Activated naive CD4-positive, alpha-beta T cell treated with anti-CD3 and anti-CD28 coated beads, Interleukin-2, amount 50 U/mL, for 24 hours (primary cell): ENCODE results near the gene SGIP1.
A peak's percentile ranks its signal among the peaks of the same experiment; 100 is the strongest.

Experiments
- H3K27ac Mint-ChIP-seq: one replicate; pipeline ENCODE4 v1.8.0; 2021; ENCODE audit warnings: mild to moderate bottlenecking, mixed read lengths
- H3K27me3 Mint-ChIP-seq: one replicate; pipeline ENCODE4 v1.8.0; 2021; ENCODE audit warnings: mixed read lengths
- H3K36me3 Mint-ChIP-seq: one replicate; pipeline ENCODE4 v1.8.0; 2021; ENCODE audit warnings: mixed read lengths
- H3K4me1 Mint-ChIP-seq: one replicate; pipeline ENCODE4 v1.8.0; 2021; ENCODE audit warnings: mixed read lengths
- H3K4me3 Mint-ChIP-seq: one replicate; pipeline ENCODE4 v1.8.0; 2021; ENCODE audit warnings: mild to moderate bottlenecking, mixed read lengths
- H3K9me3 Mint-ChIP-seq: one replicate; pipeline ENCODE4 v1.8.0; 2021; ENCODE audit warnings: mixed read lengths

SGIP1 gene

DNA sequence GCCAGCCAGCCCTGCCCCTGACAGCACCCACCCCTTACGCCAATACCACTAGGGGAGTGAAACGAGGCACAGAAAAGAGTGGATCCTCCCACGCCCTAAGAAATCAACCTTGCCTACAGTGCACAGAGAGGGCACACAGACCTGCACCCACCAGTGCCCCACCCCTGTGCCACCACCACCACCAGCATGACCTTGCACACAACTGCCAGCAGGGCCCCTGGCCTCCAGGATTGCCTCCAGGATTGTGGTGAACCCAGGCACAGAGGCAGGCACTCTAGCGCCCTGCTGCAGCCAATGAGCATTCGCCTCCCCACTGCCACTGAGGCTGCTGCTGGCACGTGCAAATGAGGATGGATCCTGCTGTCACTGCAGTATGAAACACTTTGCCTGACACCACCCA, 23.5 kb upstream of the SGIP1 start:
- peaks cover 7% of the 10 kb centered on the region for H3K27me3 Mint-ChIP-seq
- no peak overlapping the region for H3K27ac Mint-ChIP-seq
- H3K9me3 Mint-ChIP-seq = no peaks in the 10 kb centered on the region
- H3K4me3 Mint-ChIP-seq = no peak overlapping the region
- no peaks in the 10 kb centered on the region for H3K36me3 Mint-ChIP-seq
- H3K4me1 Mint-ChIP-seq = no peaks in the 10 kb centered on the region

DNA sequence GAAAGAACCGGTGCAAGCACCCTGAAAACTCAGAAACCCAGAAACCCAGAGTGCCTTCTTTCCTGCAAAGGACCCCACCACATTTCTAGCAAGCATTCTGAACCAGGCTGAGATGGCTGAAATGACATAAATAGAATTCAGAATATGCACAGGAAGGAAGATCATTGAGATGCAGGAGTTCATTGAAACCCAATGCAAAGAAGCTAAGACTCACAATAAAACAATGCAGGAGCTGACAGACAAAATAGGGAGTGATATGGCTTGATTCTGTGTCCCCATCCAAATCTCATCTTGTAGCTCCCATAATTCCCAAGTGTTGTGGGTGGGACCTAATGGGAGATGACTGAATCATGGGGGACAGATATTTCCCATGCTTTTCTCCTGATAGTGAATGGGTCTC, 22.8 kb upstream of the SGIP1 start:
- Mint-ChIP-seq H3K27ac (no peak overlapping the region), H3K36me3 (no peaks in the 10 kb centered on the region), H3K4me3 (no peak overlapping the region), H3K4me1 (no peaks in the 10 kb centered on the region), H3K27me3 (peaks cover 10% of the 10 kb centered on the region), H3K9me3 (no peaks in the 10 kb centered on the region)

DNA sequence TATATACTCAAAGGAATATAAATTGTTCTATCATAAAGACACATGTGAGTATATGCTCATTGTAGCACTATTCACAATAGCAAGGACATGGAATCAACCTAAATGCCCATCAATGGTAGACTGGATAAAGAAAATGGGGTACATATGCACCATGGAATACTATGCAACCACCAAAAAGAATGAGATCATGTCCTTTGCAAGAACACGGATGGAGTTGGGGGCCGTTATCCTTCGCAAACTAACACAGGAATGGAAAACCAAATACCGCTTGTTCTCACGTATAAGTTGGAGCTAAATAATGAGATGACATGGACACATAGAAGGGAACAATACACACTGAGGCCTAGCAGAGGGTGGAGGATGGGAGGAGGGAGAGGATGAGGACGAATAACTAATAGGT, 16.0 kb upstream of the SGIP1 start:
- no peak overlapping the region for H3K4me3 Mint-ChIP-seq
- H3K9me3 Mint-ChIP-seq = no peaks in the 10 kb centered on the region
- no peaks in the 10 kb centered on the region for H3K36me3 Mint-ChIP-seq
- H3K27me3 Mint-ChIP-seq = peaks cover 4% of the 10 kb centered on the region
- no peaks in the 10 kb centered on the region for H3K4me1 Mint-ChIP-seq
- no peak overlapping the region for H3K27ac Mint-ChIP-seq

DNA sequence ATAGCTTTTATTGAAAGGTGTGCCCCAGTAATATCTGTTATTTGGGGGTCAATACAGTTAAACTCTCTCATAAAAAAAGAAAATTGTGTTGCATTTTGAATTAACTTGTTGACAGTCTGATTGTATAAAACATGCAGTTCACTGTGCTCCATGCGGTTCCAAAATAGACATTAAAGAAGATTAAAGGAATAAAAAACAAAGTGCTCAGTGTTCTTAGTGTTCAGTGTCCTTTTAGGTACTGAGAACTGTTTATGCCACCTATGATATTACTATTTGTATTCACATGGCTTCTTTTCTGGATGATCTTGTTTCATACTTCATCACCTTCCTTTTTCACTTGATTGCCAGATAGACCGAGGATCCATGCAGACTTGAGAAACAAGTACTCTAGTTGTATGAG, 15.3 kb upstream of the SGIP1 start:
- Mint-ChIP-seq H3K4me1 (no peaks in the 10 kb centered on the region), H3K27ac (no peak overlapping the region), H3K27me3 (peaks cover 4% of the 10 kb centered on the region), H3K36me3 (no peaks in the 10 kb centered on the region), H3K9me3 (no peaks in the 10 kb centered on the region), H3K4me3 (no peak overlapping the region)

DNA sequence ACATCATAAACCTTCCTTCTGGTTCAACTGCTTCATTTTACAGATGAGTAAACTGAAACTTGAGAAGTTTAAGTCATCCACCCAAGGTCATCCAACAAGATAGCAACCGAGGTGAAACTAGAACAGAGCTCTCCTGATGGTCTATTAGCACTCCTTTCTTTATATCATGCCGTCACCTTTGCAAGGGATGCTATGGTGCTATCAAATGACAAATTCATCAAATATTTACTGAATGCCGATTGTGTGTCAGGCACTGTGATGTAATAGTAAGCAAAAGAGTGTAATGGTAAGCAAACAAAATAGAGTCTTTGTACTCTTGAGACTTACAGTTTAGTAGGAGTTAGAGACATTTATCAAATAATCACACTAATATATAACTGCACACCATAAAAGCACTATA, 14.0 kb upstream of the SGIP1 start:
- Mint-ChIP-seq H3K9me3 (no peaks in the 10 kb centered on the region), H3K36me3 (no peaks in the 10 kb centered on the region), H3K27me3 (peaks cover 4% of the 10 kb centered on the region), H3K4me1 (no peaks in the 10 kb centered on the region), H3K27ac (no peak overlapping the region), H3K4me3 (no peak overlapping the region)

DNA sequence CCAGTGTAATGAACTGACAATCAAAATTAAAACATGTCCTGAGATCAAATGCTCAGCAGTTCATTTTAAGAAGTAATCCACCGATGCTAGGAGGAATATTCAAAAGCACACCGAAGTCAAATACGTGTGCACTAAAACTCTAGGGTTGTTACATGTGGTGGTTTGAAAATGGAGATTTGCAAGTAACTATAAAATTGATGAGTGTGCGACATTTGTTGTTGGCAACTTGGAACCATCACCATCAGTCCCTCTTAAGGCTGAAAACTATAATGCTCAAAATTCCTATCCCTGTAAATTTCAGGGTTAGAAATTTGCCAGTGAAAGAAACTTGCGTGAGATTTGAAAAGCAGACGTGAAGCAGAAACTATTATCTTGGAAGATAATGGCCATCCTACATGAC, 13.3 kb upstream of the SGIP1 start:
- Mint-ChIP-seq H3K4me3 (no peak overlapping the region), H3K27me3 (peaks cover 4% of the 10 kb centered on the region), H3K36me3 (no peaks in the 10 kb centered on the region), H3K9me3 (no peaks in the 10 kb centered on the region), H3K4me1 (no peaks in the 10 kb centered on the region), H3K27ac (no peak overlapping the region)

DNA sequence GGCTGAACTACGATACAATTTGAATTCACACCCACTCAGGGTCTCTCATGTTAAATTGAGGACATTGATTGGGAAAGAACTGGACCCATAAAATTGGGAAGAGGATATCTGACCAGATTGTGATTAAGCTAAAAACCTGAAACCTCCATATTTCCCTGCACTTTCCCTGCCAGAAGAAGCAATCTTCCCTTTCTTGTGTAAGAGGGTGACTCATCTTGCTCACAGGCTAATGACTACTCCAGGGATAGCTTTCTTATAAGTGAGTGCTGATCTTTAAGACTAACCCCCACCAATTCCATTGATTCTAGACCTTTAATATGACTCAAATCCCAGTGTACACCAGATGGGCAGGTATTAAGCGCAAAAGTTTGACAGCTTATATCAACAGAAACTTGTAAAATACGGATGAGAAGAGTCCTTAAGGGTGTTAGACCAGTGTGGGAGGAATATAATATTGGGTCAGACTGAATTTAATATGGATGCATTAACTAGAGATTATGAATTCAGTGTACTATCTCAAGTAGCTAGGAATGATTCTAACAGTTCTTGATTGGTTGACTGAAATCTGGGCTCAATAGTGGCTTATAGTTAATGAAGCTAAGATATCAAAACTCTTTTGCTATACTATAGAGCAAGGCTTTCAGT, 12.1 kb upstream of the SGIP1 start:
- Mint-ChIP-seq H3K36me3 (no peaks in the 10 kb centered on the region), H3K4me3 (no peak overlapping the region), H3K4me1 (no peaks in the 10 kb centered on the region)

DNA sequence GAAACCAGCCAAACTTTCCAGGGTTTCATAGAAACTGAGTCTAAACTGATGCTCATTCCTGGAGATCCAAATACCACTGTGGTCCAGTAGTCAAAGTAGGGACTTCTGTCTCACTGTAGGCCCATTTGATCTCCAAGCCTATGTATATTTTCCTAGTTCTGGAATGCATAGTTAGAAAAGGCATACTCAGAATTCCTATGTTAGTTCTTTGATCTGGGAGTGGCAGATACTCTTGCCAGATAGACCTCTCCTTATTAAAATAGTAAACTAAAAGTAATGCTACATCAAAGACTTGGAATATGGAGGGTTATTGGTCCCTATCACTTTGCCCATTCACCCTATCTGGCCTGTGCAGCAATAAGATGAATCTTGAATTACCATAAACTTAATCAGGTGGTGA, 10.4 kb upstream of the SGIP1 start:
- H3K4me1 Mint-ChIP-seq = no peaks in the 10 kb centered on the region
- H3K36me3 Mint-ChIP-seq = no peaks in the 10 kb centered on the region
- H3K27ac Mint-ChIP-seq = no peak overlapping the region
- no peaks in the 10 kb centered on the region for H3K9me3 Mint-ChIP-seq
- peaks cover 1% of the 10 kb centered on the region for H3K27me3 Mint-ChIP-seq
- H3K4me3 Mint-ChIP-seq = no peak overlapping the region

More for the DNA sequence above, 12.1 kb upstream of the SGIP1 start:
- H3K27ac Mint-ChIP-seq = no peak overlapping the region
- peaks cover 1% of the 10 kb centered on the region for H3K27me3 Mint-ChIP-seq
- no peaks in the 10 kb centered on the region for H3K9me3 Mint-ChIP-seq

DNA sequence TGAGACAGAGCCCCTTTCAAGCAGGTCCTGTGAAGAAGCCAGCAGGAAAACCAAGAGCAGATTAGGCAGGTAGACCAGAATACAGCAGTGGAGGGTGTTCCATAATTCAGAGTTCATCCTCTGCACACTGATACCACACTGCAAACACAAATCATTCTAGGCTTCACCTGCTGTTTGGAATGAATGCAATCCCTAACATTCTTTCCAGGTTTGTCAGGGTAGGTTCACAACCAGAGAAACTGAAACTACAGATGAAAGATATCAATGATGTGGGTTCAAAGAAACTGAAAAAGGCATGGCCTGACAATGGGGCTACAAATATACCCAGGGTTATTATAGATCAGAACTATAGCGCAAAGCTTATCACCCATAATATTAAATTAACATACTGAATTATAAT, 8.9 kb upstream of the SGIP1 start:
- H3K27me3 Mint-ChIP-seq = peaks cover 9% of the 10 kb centered on the region
- H3K36me3 Mint-ChIP-seq = no peaks in the 10 kb centered on the region
- no peak overlapping the region for H3K4me3 Mint-ChIP-seq
- no peaks in the 10 kb centered on the region for H3K4me1 Mint-ChIP-seq
- H3K9me3 Mint-ChIP-seq = no peaks in the 10 kb centered on the region
- H3K27ac Mint-ChIP-seq = no peak overlapping the region

DNA sequence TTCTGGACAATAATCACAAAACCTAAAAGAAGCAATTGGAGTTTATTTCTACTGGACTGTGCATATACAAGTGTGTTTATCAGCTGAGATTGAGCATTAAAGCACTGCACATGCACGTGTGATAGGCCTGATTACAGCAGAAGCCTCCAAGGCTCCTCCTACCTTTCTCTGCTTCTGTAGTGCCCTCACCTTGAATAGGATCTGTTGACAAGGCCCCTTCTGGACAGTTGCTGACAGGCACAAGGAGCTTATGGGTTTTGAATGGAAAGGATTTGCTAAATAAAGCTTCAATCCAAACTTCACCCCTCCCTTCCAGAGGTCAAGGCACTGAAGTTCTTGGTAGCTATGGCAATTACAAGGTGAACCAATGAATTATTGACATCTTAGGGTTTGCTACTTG, 7.9 kb upstream of the SGIP1 start:
- H3K27me3 Mint-ChIP-seq = peaks cover 10% of the 10 kb centered on the region

DNA sequence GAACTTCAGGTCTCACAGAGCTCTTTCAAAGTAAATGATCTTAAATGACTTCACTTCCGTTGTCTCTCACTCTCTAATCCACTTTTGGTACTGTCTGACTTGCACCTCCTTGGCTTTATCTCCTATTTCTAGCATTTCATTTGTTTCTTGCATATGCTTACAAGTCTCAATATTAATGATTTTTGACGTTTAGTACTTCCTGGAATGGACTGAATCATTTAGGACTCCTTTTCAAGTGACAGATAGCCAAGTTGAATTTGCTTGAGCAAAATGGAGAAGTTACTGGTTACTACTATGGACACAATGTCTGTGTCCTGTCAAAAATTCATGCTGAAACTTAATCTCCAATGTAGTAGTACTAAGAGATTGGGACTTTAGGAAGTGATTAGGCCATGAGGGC, 7.0 kb upstream of the SGIP1 start:
- no peak overlapping the region for H3K4me3 Mint-ChIP-seq
- H3K4me1 Mint-ChIP-seq = no peaks in the 10 kb centered on the region
- no peaks in the 10 kb centered on the region for H3K36me3 Mint-ChIP-seq
- H3K27me3 Mint-ChIP-seq = peaks cover 16% of the 10 kb centered on the region
- H3K9me3 Mint-ChIP-seq = no peaks in the 10 kb centered on the region
- H3K27ac Mint-ChIP-seq = no peak overlapping the region

More for the DNA sequence above, 7.9 kb upstream of the SGIP1 start:
- no peaks in the 10 kb centered on the region for H3K4me1 Mint-ChIP-seq
- no peak overlapping the region for H3K4me3 Mint-ChIP-seq
- no peaks in the 10 kb centered on the region for H3K9me3 Mint-ChIP-seq
- no peaks in the 10 kb centered on the region for H3K36me3 Mint-ChIP-seq
- no peak overlapping the region for H3K27ac Mint-ChIP-seq

DNA sequence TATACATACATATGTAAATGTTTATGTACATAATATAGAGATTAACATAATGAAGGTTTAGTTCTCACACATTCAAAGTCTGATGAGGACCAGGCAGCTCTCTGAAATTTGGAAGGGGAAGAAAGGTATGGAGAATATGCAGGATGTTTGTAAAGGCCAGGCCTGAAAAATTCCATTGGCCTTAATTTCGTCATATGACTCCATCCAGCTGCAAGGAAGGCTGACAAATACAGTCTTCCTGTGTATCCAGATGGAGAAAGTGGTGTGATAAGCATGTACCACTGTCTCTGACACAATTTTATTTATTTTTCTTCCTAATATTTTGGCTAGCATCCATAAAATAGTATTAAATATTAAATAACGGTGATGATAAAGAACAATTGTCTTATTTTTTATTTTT, 6.3 kb upstream of the SGIP1 start:
- H3K4me1 Mint-ChIP-seq = peaks cover 4% of the 10 kb centered on the region
- peaks cover 21% of the 10 kb centered on the region for H3K27me3 Mint-ChIP-seq
- no peaks in the 10 kb centered on the region for H3K36me3 Mint-ChIP-seq
- no peak overlapping the region for H3K27ac Mint-ChIP-seq
- H3K4me3 Mint-ChIP-seq = no peak overlapping the region
- no peaks in the 10 kb centered on the region for H3K9me3 Mint-ChIP-seq

DNA sequence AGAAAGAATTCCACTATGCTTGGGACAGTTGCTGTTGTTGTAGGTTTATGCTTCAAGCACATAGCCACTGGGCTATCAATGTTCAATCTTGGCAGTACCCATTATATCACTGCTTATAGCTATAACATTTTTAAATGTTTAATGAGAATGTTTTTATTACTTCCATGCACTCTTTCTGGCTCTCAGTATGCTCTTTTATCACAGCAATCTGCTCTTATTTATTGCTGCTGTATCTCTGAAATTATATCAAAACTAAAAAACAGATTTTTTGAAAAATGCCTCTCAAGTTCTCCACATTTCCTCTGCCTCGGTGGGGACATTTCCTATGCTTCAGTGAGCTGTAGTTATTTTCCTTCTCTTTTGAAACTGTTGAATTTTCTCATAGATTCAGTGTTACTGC, 5.4 kb upstream of the SGIP1 start:
- Mint-ChIP-seq H3K4me1 (peaks cover 11% of the 10 kb centered on the region), H3K36me3 (no peaks in the 10 kb centered on the region), H3K9me3 (no peaks in the 10 kb centered on the region), H3K27ac (no peak overlapping the region), H3K27me3 (peaks cover 28% of the 10 kb centered on the region), H3K4me3 (no peak overlapping the region)

DNA sequence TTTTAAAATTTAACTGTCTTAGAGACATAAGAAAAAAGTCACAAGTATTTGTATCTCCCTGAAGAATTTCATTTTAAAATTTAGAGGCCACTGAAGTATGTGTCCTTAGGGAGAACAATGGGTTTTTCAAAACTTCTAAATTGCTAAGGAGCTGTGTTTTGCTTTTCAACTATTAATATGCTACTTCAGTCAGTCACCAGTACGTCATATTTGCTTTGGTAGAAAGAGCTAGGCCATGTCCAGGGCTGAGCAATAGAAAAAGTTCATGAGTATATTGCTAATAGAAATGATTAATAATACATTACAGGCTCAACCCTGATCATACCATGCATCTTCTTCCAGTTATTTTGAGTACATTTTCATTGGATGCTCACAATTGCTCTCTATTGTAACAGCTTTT, 1.7 kb upstream of the SGIP1 start:
- H3K9me3 Mint-ChIP-seq = no peaks in the 10 kb centered on the region

DNA sequence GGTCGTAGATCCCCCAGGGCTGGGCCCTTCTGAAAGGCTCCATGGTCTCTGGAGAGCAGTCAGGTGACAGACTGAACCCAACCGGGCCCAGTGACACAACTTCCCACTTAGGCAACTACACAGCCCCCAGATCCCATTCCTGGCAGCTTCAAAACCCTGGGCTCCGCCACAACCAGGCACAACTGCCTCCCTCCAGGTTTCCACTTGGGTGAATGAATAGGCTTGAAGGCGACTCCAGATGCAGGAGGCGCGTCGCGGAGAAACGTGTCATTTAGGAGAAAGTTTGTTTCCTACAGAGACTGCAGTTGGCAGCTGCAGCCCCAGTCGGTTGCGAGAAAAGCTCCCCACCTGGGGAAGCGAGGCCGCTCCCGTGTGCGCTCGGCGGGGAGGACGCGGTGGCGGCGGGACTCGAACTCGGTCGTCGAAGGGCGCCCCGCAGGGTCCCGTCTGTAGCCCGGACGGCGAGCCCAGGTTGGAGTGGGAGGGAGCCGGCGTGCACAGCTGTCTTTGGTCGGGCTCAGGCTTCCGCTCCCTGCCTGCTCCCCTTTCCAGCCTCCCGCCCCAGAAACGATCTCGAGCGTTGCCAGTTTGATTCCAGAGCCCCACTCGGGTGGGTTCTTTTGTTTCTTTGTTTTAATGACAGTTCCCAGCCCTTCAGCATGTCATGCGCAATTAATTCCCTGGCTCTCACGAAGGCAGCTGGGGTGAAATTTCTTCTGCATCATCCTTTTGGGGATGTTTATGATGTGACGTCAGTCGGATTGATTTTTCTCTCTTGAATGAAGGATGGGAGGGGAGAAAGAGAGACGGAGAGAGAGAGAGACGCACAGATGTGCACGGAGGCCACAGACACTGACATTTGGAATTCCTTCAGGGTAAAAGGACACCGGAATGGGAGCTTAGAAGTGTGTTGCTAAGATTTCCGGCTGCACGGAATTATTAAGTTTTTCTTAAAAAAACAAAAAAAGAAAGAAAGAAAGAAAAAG, 862 bp upstream of the SGIP1 start:
- H3K27me3 Mint-ChIP-seq = peaks cover 44% of the 10 kb centered on the region
- peak overlapping the region; percentile 10 for H3K27ac Mint-ChIP-seq
- H3K4me3 Mint-ChIP-seq = peak overlapping the region; percentile 88
- no peaks in the 10 kb centered on the region for H3K9me3 Mint-ChIP-seq
- H3K36me3 Mint-ChIP-seq = no peaks in the 10 kb centered on the region
- peaks cover 19% of the 10 kb centered on the region for H3K4me1 Mint-ChIP-seq

More for the DNA sequence above, 1.7 kb upstream of the SGIP1 start:
- Mint-ChIP-seq H3K36me3 (no peaks in the 10 kb centered on the region), H3K4me3 (no peak overlapping the region), H3K27ac (no peak overlapping the region), H3K27me3 (peaks cover 44% of the 10 kb centered on the region), H3K4me1 (peaks cover 19% of the 10 kb centered on the region)

DNA sequence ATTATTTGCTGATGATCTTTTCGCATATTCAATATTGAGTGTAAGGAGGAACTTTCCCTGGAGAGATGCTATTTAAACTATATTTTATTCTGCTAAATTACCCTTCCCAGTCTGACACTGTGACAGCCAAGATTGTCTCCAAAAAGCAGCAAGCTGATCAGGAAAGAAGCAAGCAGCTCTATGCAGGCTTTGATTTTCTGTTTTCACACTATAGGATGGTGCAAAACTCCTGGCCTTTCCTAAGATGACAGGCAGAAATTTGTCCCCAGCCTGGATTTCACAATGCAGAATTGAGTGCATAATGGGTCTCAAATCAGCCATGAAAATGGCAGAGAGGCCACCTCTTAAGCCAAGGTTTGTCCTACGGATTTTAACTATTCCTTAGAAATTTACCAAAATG, 1.1 kb downstream of the SGIP1 start:
- no peaks in the 10 kb centered on the region for H3K36me3 Mint-ChIP-seq
- H3K4me1 Mint-ChIP-seq = peaks cover 19% of the 10 kb centered on the region
- no peak overlapping the region for H3K4me3 Mint-ChIP-seq
- no peak overlapping the region for H3K27ac Mint-ChIP-seq
- peaks cover 38% of the 10 kb centered on the region for H3K27me3 Mint-ChIP-seq
- no peaks in the 10 kb centered on the region for H3K9me3 Mint-ChIP-seq
